HEK293T (cell line): Measurements from ENCODE around the gene TCEAL9.

Source experiments
- CTBP1 ChIP-seq: fragments of 450-650 bp; IDR thresholded peaks from 2 replicates; pipeline ENCODE4 v1.6.1; 2016; ENCODE audit warnings: borderline replicate concordance
- FOXA1 ChIP-seq: fragments of 450-650 bp; IDR thresholded peaks from 2 replicates; pipeline ENCODE4 v1.6.1; 2016; ENCODE audit warnings: mild to moderate bottlenecking

DNA sequence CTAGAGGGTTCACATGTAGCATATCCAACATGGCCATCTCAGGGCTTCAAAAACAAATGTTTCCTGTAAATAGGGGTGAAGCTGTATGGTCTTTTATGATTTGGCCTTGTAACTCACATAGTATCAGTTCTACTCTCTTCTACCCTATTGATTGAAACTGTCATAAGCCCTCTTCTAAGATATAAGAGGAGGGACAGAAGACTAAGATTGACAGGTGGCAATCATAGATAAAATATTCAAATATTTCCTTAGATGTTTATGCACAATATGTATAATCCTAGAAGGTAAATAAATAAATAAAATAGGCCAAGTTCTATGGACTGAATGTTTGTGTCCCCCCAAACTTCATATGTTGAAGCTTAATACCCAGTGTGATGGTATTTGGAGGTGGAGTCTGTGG is 13.2 kb downstream of the TCEAL9 start:
- no peak for TF ChIP-seq FOXA1
- no peak for TF ChIP-seq CTBP1
